Measurements from ENCODE around the gene TFDP1.

The TFDP1 gene

GRCh38 chr13:113582841-113583631, 1.5 kb upstream of the TFDP1 start:
- H3K4me2 ChIP-seq (ENCODE audit: insufficient read depth, low read length): peak overlapping the region; percentile 59
- H3K27me3 ChIP-seq (ENCODE audit: insufficient read depth, low read length, poor library complexity): no peaks in the 10 kb centered on the region
- H3K4me1 ChIP-seq (ENCODE audit: insufficient read depth, low read length): peaks cover 35% of the 10 kb centered on the region
- H3K9ac ChIP-seq (ENCODE audit: low read depth, low read length): peak overlapping the region; percentile 20; the same call in 1 of the 2 replicates
- H3K9me3 ChIP-seq (ENCODE audit: insufficient read depth, low read length, severe bottlenecking): no peaks in the 10 kb centered on the region
- peaks cover 37% of the 10 kb centered on the region for H3K79me2 ChIP-seq (ENCODE audit: insufficient read depth, low read length)
- no peak overlapping the region for H2AFZ ChIP-seq (ENCODE audit: low read depth, low read length)
- H4K20me1 ChIP-seq (ENCODE audit: insufficient read depth, low read length): peaks cover 23% of the 10 kb centered on the region
- peaks cover 26% of the 10 kb centered on the region for H3K36me3 ChIP-seq (ENCODE audit: insufficient read depth, low read length)
- H3K4me3 ChIP-seq (ENCODE audit: low read depth in 1 of 2, low read length in 2 of 2): peak overlapping the region in 1 of 2 experiments; percentile 48; a peak in 2 of 4 replicates
- ATAC-seq (ENCODE audit: insufficient read depth, low read depth) (no peak), DNase-seq (peak; percentile 5)
- TF ChIP-seq CTCF (IDR thresholded peaks at IDR 0.05; ENCODE audit: borderline replicate concordance, extremely low read depth, low read length, poor library complexity, severe bottlenecking) (no peak), EZH2 (IDR thresholded peaks at IDR 0.05; ENCODE audit: borderline replicate concordance, low read depth, low read length, severe bottlenecking) (no peak)
- H3K27ac ChIP-seq (ENCODE audit: low read length): no peak overlapping the region

GRCh38 chr13:113584870-113585671, 518 bp downstream of the TFDP1 start:
- peak overlapping the region; percentile 93 for H3K9ac ChIP-seq (ENCODE audit: low read depth, low read length)
- H3K4me2 ChIP-seq (ENCODE audit: insufficient read depth, low read length): peak overlapping the region; percentile 92
- H3K27me3 ChIP-seq (ENCODE audit: insufficient read depth, low read length, poor library complexity): no peaks in the 10 kb centered on the region
- H3K36me3 ChIP-seq (ENCODE audit: insufficient read depth, low read length): peaks cover 47% of the 10 kb centered on the region
- H2AFZ ChIP-seq (ENCODE audit: low read depth, low read length): peak overlapping the region; percentile 58; the same call in 1 of the 2 replicates
- peaks cover 43% of the 10 kb centered on the region for H4K20me1 ChIP-seq (ENCODE audit: insufficient read depth, low read length)
- TF ChIP-seq EZH2 (IDR thresholded peaks at IDR 0.05; ENCODE audit: borderline replicate concordance, low read depth, low read length, severe bottlenecking) (no peak), CTCF (IDR thresholded peaks at IDR 0.05; ENCODE audit: borderline replicate concordance, extremely low read depth, low read length, poor library complexity, severe bottlenecking) (peak; percentile 6)
- peak overlapping the region; percentile 82 for H3K27ac ChIP-seq (ENCODE audit: low read length)
- DNase-seq (peak; percentile 36), ATAC-seq (ENCODE audit: insufficient read depth, low read depth) (peak; percentile 12; the same call in 2 of the 3 replicates)
- H3K9me3 ChIP-seq (ENCODE audit: insufficient read depth, low read length, severe bottlenecking): no peaks in the 10 kb centered on the region
- peaks cover 52% of the 10 kb centered on the region for H3K4me1 ChIP-seq (ENCODE audit: insufficient read depth, low read length)
- peaks cover 58% of the 10 kb centered on the region for H3K79me2 ChIP-seq (ENCODE audit: insufficient read depth, low read length)
- H3K4me3 ChIP-seq (ENCODE audit: low read depth in 1 of 2, low read length in 2 of 2): peak overlapping the region; percentile 61 to 85; a peak in 3 of 4 replicates

- Histone ChIP-seq H3K27ac (ENCODE audit: low read length) (peak overlapping the region; percentile 82), H3K9me3 (ENCODE audit: insufficient read depth, low read length, severe bottlenecking) (no peaks in the 10 kb centered on the region), H3K79me2 (ENCODE audit: insufficient read depth, low read length) (peaks cover 65% of the 10 kb centered on the region), H4K20me1 (ENCODE audit: insufficient read depth, low read length) (peaks cover 46% of the 10 kb centered on the region), H3K27me3 (ENCODE audit: insufficient read depth, low read length, poor library complexity) (no peaks in the 10 kb centered on the region), H3K4me1 (ENCODE audit: insufficient read depth, low read length) (peaks cover 52% of the 10 kb centered on the region), H3K4me2 (ENCODE audit: insufficient read depth, low read length) (peak overlapping the region; percentile 92), H3K4me3 (ENCODE audit: low read depth in 1 of 2, low read length in 2 of 2) (peak overlapping the region; percentile 61 to 85; a peak in 3 of 4 replicates), H3K36me3 (ENCODE audit: insufficient read depth, low read length) (peaks cover 49% of the 10 kb centered on the region), H2AFZ (ENCODE audit: low read depth, low read length) (no peak overlapping the region), H3K9ac (ENCODE audit: low read depth, low read length) (peak overlapping the region; percentile 93)
- no peak for ATAC-seq (ENCODE audit: insufficient read depth, low read depth)
- peak; percentile 4 for DNase-seq
- TF ChIP-seq CTCF (IDR thresholded peaks at IDR 0.05; ENCODE audit: borderline replicate concordance, extremely low read depth, low read length, poor library complexity, severe bottlenecking) (no peak), EZH2 (IDR thresholded peaks at IDR 0.05; ENCODE audit: borderline replicate concordance, low read depth, low read length, severe bottlenecking) (no peak)
Observed at GRCh38 chr13:113585896-113586295, 1.3 kb downstream of the TFDP1 start.
